ENCODE data around the gene HECW1.

- no peak for TF ChIP-seq CTCF (optimal IDR thresholded peaks at IDR 0.05 in 1 of 3, IDR thresholded peaks at IDR 0.05 in 1 of 3, conservative IDR thresholded peaks at IDR 0.05 in 1 of 3; ENCODE audit: extremely low read depth in 1 of 3, insufficient read depth in 2 of 3, low read length in 3 of 3)
- TF ChIP-seq EZH2 (IDR thresholded peaks at IDR 0.05; ENCODE audit: low read length) = no peak
These were observed 293.5 kb downstream of the HECW1 start for GRCh38 chr7:43405948-43406347.

Data from keratinocyte (primary cell).